Parathyroid adenoma (tissue), 2 donors: ENCODE measurements around the gene NPHS1.

Source experiments
- H2AFZ ChIP-seq: fragments of 300-600 bp; sonication (generic); one replicate; pipeline ENCODE4 v1.7.0; 2017; ENCODE audit warnings: antibody characterized with exemption, mild to moderate bottlenecking
- H3K27ac ChIP-seq: fragments of 300-600 bp; sonication (generic); one replicate; pipeline ENCODE4 v1.7.0; 2017
- H3K27me3 ChIP-seq: fragments of 300-600 bp; sonication (generic); one replicate; pipeline ENCODE4 v1.7.0; 2017; ENCODE audit warnings: low read length; ENCODE audit not compliant: control insufficient read depth, insufficient read depth
- H3K36me3 ChIP-seq: fragments of 300-600 bp; sonication (generic); one replicate; pipeline ENCODE4 v1.7.0; 2017; ENCODE audit warnings: low read length; ENCODE audit not compliant: control insufficient read depth, insufficient read depth
- H3K4me1 ChIP-seq: fragments of 300-600 bp; sonication (generic); one replicate; pipeline ENCODE4 v1.7.0; 2017; ENCODE audit warnings: control low read depth
- H3K4me2 ChIP-seq: fragments of 300-600 bp; sonication (generic); one replicate; pipeline ENCODE4 v1.7.0; 2017; ENCODE audit warnings: low read length
- H3K4me3 ChIP-seq: fragments of 300-600 bp; sonication (generic); one replicate; pipeline ENCODE4 v1.7.0; 2017; ENCODE audit warnings: low read depth, low read length
- H3K79me2 ChIP-seq: fragments of 300-600 bp; sonication (generic); one replicate; pipeline ENCODE4 v1.7.0; 2017; ENCODE audit warnings: control low read depth
- H3K9ac ChIP-seq: fragments of 300-600 bp; sonication (generic); one replicate; pipeline ENCODE4 v1.7.0; 2017; ENCODE audit warnings: mild to moderate bottlenecking
- H3K9me3 ChIP-seq: fragments of 300-600 bp; sonication (generic); one replicate; pipeline ENCODE4 v1.7.0; 2017; ENCODE audit warnings: low read length; ENCODE audit not compliant: control insufficient read depth
- TF ChIP-seq, protein P1 (sequence below): fragments of 300-600 bp; sonication (generic); IDR thresholded peaks from one replicate; pipeline ENCODE4 v1.7.0; 2017; ENCODE audit warnings: antibody characterized with exemption, mild to moderate bottlenecking
- donor health status: primary hyperparathyroidism.

Gene NPHS1, protein sequence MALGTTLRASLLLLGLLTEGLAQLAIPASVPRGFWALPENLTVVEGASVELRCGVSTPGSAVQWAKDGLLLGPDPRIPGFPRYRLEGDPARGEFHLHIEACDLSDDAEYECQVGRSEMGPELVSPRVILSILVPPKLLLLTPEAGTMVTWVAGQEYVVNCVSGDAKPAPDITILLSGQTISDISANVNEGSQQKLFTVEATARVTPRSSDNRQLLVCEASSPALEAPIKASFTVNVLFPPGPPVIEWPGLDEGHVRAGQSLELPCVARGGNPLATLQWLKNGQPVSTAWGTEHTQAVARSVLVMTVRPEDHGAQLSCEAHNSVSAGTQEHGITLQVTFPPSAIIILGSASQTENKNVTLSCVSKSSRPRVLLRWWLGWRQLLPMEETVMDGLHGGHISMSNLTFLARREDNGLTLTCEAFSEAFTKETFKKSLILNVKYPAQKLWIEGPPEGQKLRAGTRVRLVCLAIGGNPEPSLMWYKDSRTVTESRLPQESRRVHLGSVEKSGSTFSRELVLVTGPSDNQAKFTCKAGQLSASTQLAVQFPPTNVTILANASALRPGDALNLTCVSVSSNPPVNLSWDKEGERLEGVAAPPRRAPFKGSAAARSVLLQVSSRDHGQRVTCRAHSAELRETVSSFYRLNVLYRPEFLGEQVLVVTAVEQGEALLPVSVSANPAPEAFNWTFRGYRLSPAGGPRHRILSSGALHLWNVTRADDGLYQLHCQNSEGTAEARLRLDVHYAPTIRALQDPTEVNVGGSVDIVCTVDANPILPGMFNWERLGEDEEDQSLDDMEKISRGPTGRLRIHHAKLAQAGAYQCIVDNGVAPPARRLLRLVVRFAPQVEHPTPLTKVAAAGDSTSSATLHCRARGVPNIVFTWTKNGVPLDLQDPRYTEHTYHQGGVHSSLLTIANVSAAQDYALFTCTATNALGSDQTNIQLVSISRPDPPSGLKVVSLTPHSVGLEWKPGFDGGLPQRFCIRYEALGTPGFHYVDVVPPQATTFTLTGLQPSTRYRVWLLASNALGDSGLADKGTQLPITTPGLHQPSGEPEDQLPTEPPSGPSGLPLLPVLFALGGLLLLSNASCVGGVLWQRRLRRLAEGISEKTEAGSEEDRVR (N-terminal part only)

GRCh38 chr19:35852029-35852780, at the start of gene NPHS1:
TSS of gene NPHS1 (minus strand) at chr19:35852504. CDS start at chr19:35851837, 667 bp downstream.
- Histone ChIP-seq H3K79me2 (no peaks in the 10 kb centered on the region), H2AFZ (peak within 1 kb of the TSS; percentile 90), H3K36me3 (no peaks in the 10 kb centered on the region), H3K27ac (peak within 1 kb of the TSS; percentile 84), H3K9me3 (no peaks in the 10 kb centered on the region), H3K9ac (no peak within 1 kb of the TSS), H3K4me2 (peak within 1 kb of the TSS; percentile 11), H3K4me1 (peaks cover 47% of the 10 kb centered on the region), H3K27me3 (no peaks in the 10 kb centered on the region), H3K4me3 (no peak within 1 kb of the TSS)
- TF ChIP-seq, protein P1, sequence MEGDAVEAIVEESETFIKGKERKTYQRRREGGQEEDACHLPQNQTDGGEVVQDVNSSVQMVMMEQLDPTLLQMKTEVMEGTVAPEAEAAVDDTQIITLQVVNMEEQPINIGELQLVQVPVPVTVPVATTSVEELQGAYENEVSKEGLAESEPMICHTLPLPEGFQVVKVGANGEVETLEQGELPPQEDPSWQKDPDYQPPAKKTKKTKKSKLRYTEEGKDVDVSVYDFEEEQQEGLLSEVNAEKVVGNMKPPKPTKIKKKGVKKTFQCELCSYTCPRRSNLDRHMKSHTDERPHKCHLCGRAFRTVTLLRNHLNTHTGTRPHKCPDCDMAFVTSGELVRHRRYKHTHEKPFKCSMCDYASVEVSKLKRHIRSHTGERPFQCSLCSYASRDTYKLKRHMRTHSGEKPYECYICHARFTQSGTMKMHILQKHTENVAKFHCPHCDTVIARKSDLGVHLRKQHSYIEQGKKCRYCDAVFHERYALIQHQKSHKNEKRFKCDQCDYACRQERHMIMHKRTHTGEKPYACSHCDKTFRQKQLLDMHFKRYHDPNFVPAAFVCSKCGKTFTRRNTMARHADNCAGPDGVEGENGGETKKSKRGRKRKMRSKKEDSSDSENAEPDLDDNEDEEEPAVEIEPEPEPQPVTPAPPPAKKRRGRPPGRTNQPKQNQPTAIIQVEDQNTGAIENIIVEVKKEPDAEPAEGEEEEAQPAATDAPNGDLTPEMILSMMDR, result no peak

DNA sequence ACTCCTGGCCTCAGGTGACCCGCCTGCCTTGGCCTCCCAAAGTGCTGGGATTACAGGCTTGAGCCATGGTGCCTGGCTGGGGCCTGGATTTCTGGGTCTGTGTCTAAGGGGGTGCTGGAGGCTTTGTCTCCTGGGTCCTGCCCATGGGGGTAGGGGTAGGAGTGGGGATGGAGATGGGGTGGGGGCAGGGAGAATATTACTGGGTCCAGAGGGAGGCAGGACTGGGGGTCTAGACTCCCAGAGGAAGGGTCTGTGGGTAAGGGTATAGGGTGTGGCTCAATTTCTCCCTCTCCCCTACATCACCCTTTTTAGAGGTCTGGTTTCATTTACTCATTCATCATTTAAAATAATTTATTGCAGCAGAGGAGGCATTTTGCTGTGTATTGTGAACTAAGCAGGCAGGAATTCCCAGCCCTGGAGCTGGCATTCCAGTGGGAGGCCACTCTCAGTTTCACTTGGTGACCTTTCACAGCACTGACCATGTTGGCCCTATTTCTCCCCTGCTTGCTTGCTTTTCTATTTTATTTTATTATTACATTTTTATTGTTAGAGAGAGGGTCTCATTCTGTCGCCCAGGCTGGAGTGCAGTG, 48.8 kb upstream of the NPHS1 start:
- Histone ChIP-seq H3K79me2 (no peaks in the 10 kb centered on the region), H3K4me1 (peaks cover 17% of the 10 kb centered on the region), H3K9ac (no peak overlapping the region), H3K27me3 (no peaks in the 10 kb centered on the region), H3K9me3 (no peaks in the 10 kb centered on the region), H2AFZ (peak overlapping the region; percentile 97), H3K4me3 (no peak overlapping the region), H3K4me2 (peak overlapping the region; percentile 99), H3K36me3 (no peaks in the 10 kb centered on the region), H3K27ac (peak overlapping the region; percentile 81)
- TF ChIP-seq, protein P1, result no peak

GRCh38 chr19:35899547-35900214, 47.4 kb upstream of the NPHS1 start:
- TF ChIP-seq, protein P1, result no peak
- peak overlapping the region; percentile 81 for H3K27ac ChIP-seq
- no peaks in the 10 kb centered on the region for H3K27me3 ChIP-seq
- H3K9me3 ChIP-seq, result no peaks in the 10 kb centered on the region
- H3K4me2 ChIP-seq, result peak overlapping the region; percentile 99
- H3K4me1 ChIP-seq, result peaks cover 17% of the 10 kb centered on the region
- peak overlapping the region; percentile 73 for H3K4me3 ChIP-seq
- H2AFZ ChIP-seq, result peak overlapping the region; percentile 97
- peak overlapping the region; percentile 67 for H3K9ac ChIP-seq
- no peaks in the 10 kb centered on the region for H3K79me2 ChIP-seq
- H3K36me3 ChIP-seq, result no peaks in the 10 kb centered on the region

DNA sequence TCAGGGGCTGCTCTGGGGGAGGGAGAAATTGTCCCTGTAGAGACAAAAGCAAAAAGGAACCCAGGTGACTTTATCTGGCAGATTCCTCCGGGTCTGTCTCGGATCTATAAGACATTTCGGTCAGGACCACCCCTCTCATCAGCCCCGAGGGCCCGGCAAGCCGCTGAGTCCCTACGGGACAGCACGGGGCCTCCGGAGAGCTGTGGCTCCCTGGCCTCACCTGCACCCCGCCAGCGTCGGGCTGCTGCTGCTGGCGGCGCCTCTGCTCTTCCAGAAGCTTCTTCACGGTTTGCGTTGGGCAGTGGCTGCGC, 46.1 kb upstream of the NPHS1 start:
- H3K27ac ChIP-seq, result peak overlapping the region; percentile 81
- no peaks in the 10 kb centered on the region for H3K27me3 ChIP-seq
- H2AFZ ChIP-seq, result peak overlapping the region; percentile 97
- H3K9ac ChIP-seq, result peak overlapping the region; percentile 67
- H3K4me2 ChIP-seq, result peak overlapping the region; percentile 99
- H3K79me2 ChIP-seq, result no peaks in the 10 kb centered on the region
- no peaks in the 10 kb centered on the region for H3K9me3 ChIP-seq
- peaks cover 16% of the 10 kb centered on the region for H3K4me1 ChIP-seq
- H3K36me3 ChIP-seq, result no peaks in the 10 kb centered on the region
- H3K4me3 ChIP-seq, result peak overlapping the region; percentile 73
- TF ChIP-seq, protein P1, result no peak
